ENCODE measurements around the gene RBM7. TPM values are rescaled to one million over a fixed set of nuclear protein-coding genes. Genes with fewer than 3 reads are reported as not detected.

The RBM7 gene
- polyA plus RNA-seq, 1 donor (not counting 4 experiments of a cell fraction or from before 2014, with no cell fraction given): 38.2 TPM

- H3K4me2 ChIP-seq (ENCODE audit: control insufficient read depth, extremely low read depth, insufficient read depth, low read depth, low read length): no peak overlapping the region
- no peak overlapping the region for H2AFZ ChIP-seq (ENCODE audit: control insufficient read depth, low read length)
- no peak overlapping the region for H3K4me3 ChIP-seq (ENCODE audit: control insufficient read depth in 2 of 3, extremely low read depth in 1 of 3, insufficient read depth in 2 of 3, low read depth in 1 of 3, low read length in 3 of 3)
- no peaks in the 10 kb centered on the region for H3K9me3 ChIP-seq (ENCODE audit: control insufficient read depth, low read depth, low read length)
- H3K36me3 ChIP-seq (ENCODE audit: control insufficient read depth in 2 of 2, extremely low read depth in 1 of 2, insufficient read depth in 2 of 2, low read length in 2 of 2): no peaks in the 10 kb centered on the region
- H3K9me1 ChIP-seq (ENCODE audit: control insufficient read depth, extremely low read depth, insufficient read depth, low read length): no peaks in the 10 kb centered on the region
- no peaks in the 10 kb centered on the region for H4K20me1 ChIP-seq (ENCODE audit: control insufficient read depth, extremely low read depth, insufficient read depth, low read length)
- no peaks in the 10 kb centered on the region for H3K79me2 ChIP-seq (ENCODE audit: control insufficient read depth, insufficient read depth, low read length)
- no peaks in the 10 kb centered on the region for H3K27me3 ChIP-seq (ENCODE audit: control insufficient read depth, extremely low read depth, insufficient read depth, low read length)
- TF ChIP-seq CTCF (optimal IDR thresholded peaks at IDR 0.05 in 1 of 3, IDR thresholded peaks at IDR 0.05 in 1 of 3, conservative IDR thresholded peaks at IDR 0.05 in 1 of 3; ENCODE audit: extremely low read depth in 1 of 3, insufficient read depth in 2 of 3, low read length in 3 of 3) (no peak), EZH2 (IDR thresholded peaks at IDR 0.05; ENCODE audit: low read length) (no peak)
- H3K9ac ChIP-seq (ENCODE audit: control insufficient read depth, extremely low read depth, insufficient read depth, low read length): no peak overlapping the region
- dilution Hi-C loops (cut with MboI; ENCODE audit: extremely low pct_ligation_motif_present, low sequenced_read_pairs): no loop called here
- no peak overlapping the region for H3K27ac ChIP-seq (ENCODE audit: control insufficient read depth, insufficient read depth, low read length)
- FAIRE-seq (no peak), DNase-seq (ENCODE audit: low read depth, low spot score) (no peak)
- H3K4me1 ChIP-seq (ENCODE audit: control insufficient read depth, extremely low read depth, insufficient read depth, low read length): peaks cover under 1% of the 10 kb centered on the region
Measured at GRCh38 chr11:114426280-114426679, 25.8 kb downstream of the RBM7 start.

GRCh38 chr11:114430290-114430689, 29.8 kb downstream of the RBM7 start:
- Histone ChIP-seq H3K4me2 (ENCODE audit: control insufficient read depth, extremely low read depth, insufficient read depth, low read depth, low read length) (no peak overlapping the region), H3K4me3 (ENCODE audit: control insufficient read depth in 2 of 3, extremely low read depth in 1 of 3, insufficient read depth in 2 of 3, low read depth in 1 of 3, low read length in 3 of 3) (no peak overlapping the region), H3K9me3 (ENCODE audit: control insufficient read depth, low read depth, low read length) (no peaks in the 10 kb centered on the region), H3K27me3 (ENCODE audit: control insufficient read depth, extremely low read depth, insufficient read depth, low read length) (no peaks in the 10 kb centered on the region), H3K79me2 (ENCODE audit: control insufficient read depth, insufficient read depth, low read length) (no peaks in the 10 kb centered on the region), H3K27ac (ENCODE audit: control insufficient read depth, insufficient read depth, low read length) (no peak overlapping the region), H4K20me1 (ENCODE audit: control insufficient read depth, extremely low read depth, insufficient read depth, low read length) (no peaks in the 10 kb centered on the region), H3K9ac (ENCODE audit: control insufficient read depth, extremely low read depth, insufficient read depth, low read length) (no peak overlapping the region), H3K4me1 (ENCODE audit: control insufficient read depth, extremely low read depth, insufficient read depth, low read length) (peaks cover 4% of the 10 kb centered on the region), H3K36me3 (ENCODE audit: control insufficient read depth in 2 of 2, extremely low read depth in 1 of 2, insufficient read depth in 2 of 2, low read length in 2 of 2) (no peaks in the 10 kb centered on the region), H2AFZ (ENCODE audit: control insufficient read depth, low read length) (no peak overlapping the region), H3K9me1 (ENCODE audit: control insufficient read depth, extremely low read depth, insufficient read depth, low read length) (no peaks in the 10 kb centered on the region)
- DNase-seq (ENCODE audit: low read depth, low spot score) (no peak), FAIRE-seq (no peak)
- dilution Hi-C loops (cut with MboI; ENCODE audit: extremely low pct_ligation_motif_present, low sequenced_read_pairs): no loop called here
- TF ChIP-seq EZH2 (IDR thresholded peaks at IDR 0.05; ENCODE audit: low read length) (no peak), CTCF (optimal IDR thresholded peaks at IDR 0.05 in 1 of 3, IDR thresholded peaks at IDR 0.05 in 1 of 3, conservative IDR thresholded peaks at IDR 0.05 in 1 of 3; ENCODE audit: extremely low read depth in 1 of 3, insufficient read depth in 2 of 3, low read length in 3 of 3) (no peak)
